Renal cortical epithelial cell (primary cell): Measurements from ENCODE around the gene DNM3. TPM values are rescaled to one million over a fixed set of nuclear protein-coding genes. Genes with fewer than 3 reads are reported as not detected.
"Not testable (repeated sequence)": the region's sequence is repeated elsewhere in the genome, so short reads cannot be mapped to it uniquely, and the experiment has no call there.

Experiments
- DNase-seq: peaks from one replicate; pipeline ENCODE4 v3.0.0-alpha.2; 2011; ENCODE audit warnings: low read depth
- total RNA-seq: library from RNA; depleted of rRNA; stranded (reverse); fragments of >200 nt; gene quantifications from 2 replicates; pipeline ENCODE4 v1.2.3, GENCODE V29; 2014

The DNM3 gene
- 1.2 and 10.7 TPM in 2 replicates for total RNA-seq

- peak; percentile 61 for DNase-seq
Measured at GRCh38 chr1:171841050-171841910, at the start of gene DNM3. Gene DNM3 (plus strand): TSS chr1:171841498. CDS start chr1:171841657, 159 bp downstream.

- no peak for DNase-seq
Measured at GRCh38 chr1:171792656-171793369, 48.5 kb upstream of the DNM3 start.

- no peak for DNase-seq
Measured at GRCh38 chr1:171793636-171794035, 47.7 kb upstream of the DNM3 start.

- peak; percentile 72 for DNase-seq
Measured at GRCh38 chr1:171794085-171794484, 47.2 kb upstream of the DNM3 start.

- no peak for DNase-seq
Measured at GRCh38 chr1:171796592-171796991, 44.7 kb upstream of the DNM3 start.

GRCh38 chr1:171798311-171798710 is 43.0 kb upstream of the DNM3 start:
- no peak for DNase-seq

- no peak for DNase-seq
Measured at GRCh38 chr1:171798765-171799164, 42.5 kb upstream of the DNM3 start.

- DNase-seq: no peak
Measured at GRCh38 chr1:171799166-171799565, 42.1 kb upstream of the DNM3 start.

- not testable (repeated sequence) for DNase-seq
Measured at GRCh38 chr1:171799698-171800097, 41.6 kb upstream of the DNM3 start.

GRCh38 chr1:171800342-171800741 is 41.0 kb upstream of the DNM3 start:
- peak; percentile 8 for DNase-seq

- no peak for DNase-seq
Measured at GRCh38 chr1:171800851-171801250, 40.4 kb upstream of the DNM3 start.

- peak; percentile 54 for DNase-seq
Measured at GRCh38 chr1:171801487-171801891, 39.8 kb upstream of the DNM3 start.

GRCh38 chr1:171802207-171802606 is 39.1 kb upstream of the DNM3 start:
- peak; percentile 26 for DNase-seq

GRCh38 chr1:171803045-171803444 is 38.3 kb upstream of the DNM3 start:
- DNase-seq: no peak

GRCh38 chr1:171803461-171804022 is 37.8 kb upstream of the DNM3 start:
- DNase-seq: no peak

GRCh38 chr1:171805395-171806115 is 35.7 kb upstream of the DNM3 start:
- no peak for DNase-seq

- no peak for DNase-seq
Measured at GRCh38 chr1:171807556-171807955, 33.7 kb upstream of the DNM3 start.

GRCh38 chr1:171809834-171810233 is 31.5 kb upstream of the DNM3 start:
- no peak for DNase-seq

- DNase-seq: no peak
Measured at GRCh38 chr1:171811672-171812071, 29.6 kb upstream of the DNM3 start.

GRCh38 chr1:171814692-171815091 is 26.6 kb upstream of the DNM3 start:
- DNase-seq: peak; percentile 6

- DNase-seq: no peak
Measured at GRCh38 chr1:171816300-171816901, 24.9 kb upstream of the DNM3 start.
